PC-3 (cell line): ENCODE measurements around the gene ITPKC. TPM values are rescaled to one million over a fixed set of nuclear protein-coding genes. Genes with fewer than 3 reads are reported as not detected.

Source experiments
- ATAC-seq: fragments of 200-7000 bp; cut with Tn5 transposase; 2 replicates; pipeline ENCODE4 v1.9.1; 2020; ENCODE audit warnings: mild to moderate bottlenecking, moderate library complexity
- BruUV-seq: library from RNA; stranded (reverse); fragments of 400-500 nt; replicated peaks from 2 replicates; lab custom pipeline; 2021; lab: Mats Ljungman, UMichigan
- CTCF ChIA-PET: fragments of 300-600 bp; sonication (Branson Sonifier 250); formaldehyde crosslinking; loops from one replicate; lab custom pipeline; 2022; ENCODE audit warnings: antibody characterized with exemption; lab: Charles Lee
- POLR2A ChIA-PET: fragments of 300-600 bp; sonication (Branson Sonifier 250); formaldehyde crosslinking; loops from one replicate; lab custom pipeline; 2022; ENCODE audit warnings: antibody characterized with exemption; ENCODE audit not compliant: unreplicated experiment; lab: Charles Lee
- DNase-seq: peaks from one replicate; pipeline ENCODE4 v3.0.0-alpha.2; 2015
- H2AFZ ChIP-seq: fragments of 300-600 bp; sonication (generic); 2 replicates; pipeline ENCODE4 v1.6.0; 2016; ENCODE audit warnings: antibody characterized with exemption, low read length
- H3F3A ChIP-seq: fragments of 300-600 bp; sonication (generic); one replicate; pipeline ENCODE4 v1.6.0; 2017; ENCODE audit warnings: antibody characterized with exemption, low read length, control low read depth, mild to moderate bottlenecking; ENCODE audit not compliant: unreplicated experiment
- H3K27ac ChIP-seq: fragments of 300-600 bp; sonication (generic); 2 replicates; pipeline ENCODE4 v1.5.1; 2016; ENCODE audit warnings: mild to moderate bottlenecking, low read length
- H3K27me3 ChIP-seq: fragments of 300-600 bp; sonication (generic); 2 replicates; pipeline ENCODE4 v1.6.1; 2016; ENCODE audit warnings: low read length, mixed read lengths
- H3K36me3 ChIP-seq: fragments of 300-600 bp; sonication (generic); 2 replicates; pipeline ENCODE4 v1.6.1; 2016; ENCODE audit warnings: low read depth, mixed run types, low read length, mixed read lengths
- H3K4me1 ChIP-seq: fragments of 300-600 bp; sonication (generic); 2 replicates; pipeline ENCODE4 v1.5.1; 2016; ENCODE audit warnings: low read length; ENCODE audit not compliant: insufficient read depth
- H3K4me2 ChIP-seq: fragments of 300-600 bp; sonication (generic); 2 replicates; pipeline ENCODE4 v1.6.0; 2016; ENCODE audit warnings: low read length
- H3K4me3 ChIP-seq: fragments of 300-600 bp; sonication (generic); 2 replicates; pipeline ENCODE4 v1.5.1; 2016; ENCODE audit warnings: mild to moderate bottlenecking, low read length, mixed read lengths
- H3K79me2 ChIP-seq: fragments of 300-600 bp; sonication (generic); 2 replicates; pipeline ENCODE4 v1.6.1; 2017; ENCODE audit warnings: low read length, mixed read lengths
- H3K9ac ChIP-seq: fragments of 300-600 bp; sonication (generic); 2 replicates; pipeline ENCODE4 v1.6.0; 2016; ENCODE audit warnings: mild to moderate bottlenecking, low read length
- H3K9me2 ChIP-seq: fragments of 300-600 bp; sonication (generic); replicated peaks from 2 replicates; pipeline ENCODE4 v1.6.1; 2016; ENCODE audit warnings: mixed run types, low read length, mixed read lengths
- H3K9me3 ChIP-seq: fragments of 300-600 bp; sonication (generic); 2 replicates; pipeline ENCODE4 v1.6.1; 2016; ENCODE audit warnings: low read length, mixed read lengths
- H4K20me1 ChIP-seq: fragments of 300-600 bp; sonication (generic); 2 replicates; pipeline ENCODE4 v1.6.1; 2016; ENCODE audit warnings: low read length, mixed read lengths
- CTCF ChIP-seq: fragments of 300-600 bp; sonication (generic); conservative IDR thresholded peaks from 2 replicates; pipeline ENCODE4 v1.5.1; 2017; ENCODE audit warnings: antibody characterized with exemption, low read depth, mild to moderate bottlenecking, low read length
- EZH2 ChIP-seq: fragments of 300-600 bp; sonication (generic); IDR thresholded peaks from one replicate; pipeline ENCODE4 v1.6.1; 2017; ENCODE audit warnings: antibody characterized with exemption, mild to moderate bottlenecking, low read length; ENCODE audit not compliant: unreplicated experiment
- EZH2phosphoT487 ChIP-seq: fragments of 300-600 bp; sonication (generic); IDR thresholded peaks from 2 replicates; pipeline ENCODE4 v1.6.1; 2018; ENCODE audit warnings: mild to moderate bottlenecking, antibody characterized with exemption, low read length, borderline replicate concordance
- intact Hi-C: fragments of 100-400 bp; cut with micrococcal nuclease; formaldehyde crosslinking; loops from 2 replicates; pipeline ENCODE4 v1.9.0; 2023
- total RNA-seq: library from RNA; depleted of rRNA; stranded (reverse); fragments of >200 nt; gene quantifications from 2 replicates; pipeline ENCODE4 v1.2.3, GENCODE V29; 2014; rRNA removed

ITPKC gene
- total RNA-seq, 1 experiment from 2014 or later, result 28.4 TPM

- H3K9me2 ChIP-seq, result no peaks in the 10 kb centered on the region
- H3K27ac ChIP-seq, result no peak overlapping the region
- H3K27me3 ChIP-seq, result no peaks in the 10 kb centered on the region
- DNase-seq, result no peak
- BruUV-seq, result no TSS peak
- no peaks in the 10 kb centered on the region for H4K20me1 ChIP-seq
- POLR2A ChIA-PET, result no interaction called here
- no peak for ATAC-seq
- intact Hi-C loops, result no loop called here
- no peak overlapping the region for H3K9ac ChIP-seq
- H3K79me2 ChIP-seq, result no peaks in the 10 kb centered on the region
- H3K9me3 ChIP-seq, result no peaks in the 10 kb centered on the region
- CTCF ChIA-PET, result no interaction called here
- H3K36me3 ChIP-seq, result no peaks in the 10 kb centered on the region
- no peaks in the 10 kb centered on the region for H3F3A ChIP-seq
- TF ChIP-seq EZH2phosphoT487, result no peak
- TF ChIP-seq CTCF, result no peak
- no peak for TF ChIP-seq EZH2
- H3K4me1 ChIP-seq, result no peaks in the 10 kb centered on the region
- no peak overlapping the region for H2AFZ ChIP-seq
- H3K4me3 ChIP-seq, result no peak overlapping the region
- no peak overlapping the region for H3K4me2 ChIP-seq
These were observed 69.4 kb downstream of the ITPKC start for GRCh38 chr19:40786060-40787037.

Other genes with a start within 250 kb of the ITPKC start
- gene SHKBP1, start 140.2 kb upstream of the ITPKC start, total RNA-seq, result 43.0 and 63.2 TPM in 2 replicates
- gene LTBP4, start 115.7 kb upstream of the ITPKC start, total RNA-seq, result 8.9 and 16.7 TPM in 2 replicates
- gene NUMBL, start 26.5 kb upstream of the ITPKC start, total RNA-seq, result 14.5 and 21.4 TPM in 2 replicates
- gene COQ8B, start 226 bp upstream of the ITPKC start, total RNA-seq, result 17.2 and 19.5 TPM in 2 replicates
- gene ACTMAP, start 33.4 kb downstream of the ITPKC start, total RNA-seq, result 0.40 and 0.86 TPM in 2 replicates
- 207 and 243 TPM in 2 replicates for gene SNRPA, start 34.1 kb downstream of the ITPKC start, total RNA-seq
- 1.4 TPM in 1 of 2 replicates, not detected in the other for gene MIA, start 58.4 kb downstream of the ITPKC start, total RNA-seq
- 7.4 and 13.9 TPM in 2 replicates for gene RAB4B, start 61.1 kb downstream of the ITPKC start, total RNA-seq
- gene EGLN2, start 82.1 kb downstream of the ITPKC start, total RNA-seq, result 36.6 and 58.9 TPM in 2 replicates
- gene CYP2A6, start 133.3 kb downstream of the ITPKC start, total RNA-seq, result not detected in 2 replicates
- not detected in 2 replicates for gene CYP2A7, start 165.1 kb downstream of the ITPKC start, total RNA-seq